GM19025 (cell line): ENCODE measurements around the gene ZNF777.
"Not testable (repeated sequence)": the region's sequence is repeated elsewhere in the genome, so short reads cannot be mapped to it uniquely, and the experiment has no call there.

Source experiments
- ATAC-seq: cut with Tn5 transposase; IDR thresholded peaks from one replicate; pipeline ENCODE4 v1.9.1; 2021; ENCODE audit warnings: mild to moderate bottlenecking, low read depth, moderate library complexity; ENCODE audit not compliant: unreplicated experiment

Gene ZNF777

DNA sequence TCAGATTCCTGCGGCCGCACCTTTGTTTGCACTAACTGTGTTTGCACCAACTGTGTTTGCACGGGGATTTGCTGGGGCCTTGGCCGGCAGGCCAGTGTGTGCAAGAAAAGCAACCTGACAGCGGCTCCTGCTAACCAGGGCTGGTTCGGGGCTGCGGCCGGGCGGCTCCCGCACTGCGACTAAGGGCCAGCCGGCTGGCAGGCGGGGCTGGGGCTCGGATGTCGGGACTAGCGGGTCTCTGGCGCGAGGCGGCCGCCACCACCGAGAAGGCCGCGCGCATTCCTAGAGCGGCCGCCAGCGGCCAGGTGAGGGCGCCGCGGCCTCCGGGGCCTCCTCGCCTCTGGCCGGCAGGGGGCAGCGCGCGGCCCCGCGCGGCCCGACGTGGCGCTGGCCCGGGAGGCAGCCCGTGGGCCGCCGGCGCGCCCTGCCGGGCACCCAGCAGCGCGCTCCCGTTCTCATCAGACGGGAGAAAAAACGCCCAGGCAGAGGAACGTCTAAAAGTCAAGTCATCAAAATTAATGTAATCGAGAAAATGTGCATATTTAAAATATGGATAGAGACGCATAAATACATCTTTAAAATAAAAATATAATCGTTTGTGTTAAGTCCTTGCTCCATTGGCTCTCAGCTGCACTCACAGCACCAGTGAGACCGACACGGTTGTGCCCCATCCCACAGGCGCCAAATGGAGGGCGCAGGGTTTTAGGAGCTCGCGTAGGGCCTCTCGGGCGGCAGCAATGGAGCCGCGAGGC lies 38.5 kb downstream of the ZNF777 start:
- peak; percentile 94 for ATAC-seq

DNA sequence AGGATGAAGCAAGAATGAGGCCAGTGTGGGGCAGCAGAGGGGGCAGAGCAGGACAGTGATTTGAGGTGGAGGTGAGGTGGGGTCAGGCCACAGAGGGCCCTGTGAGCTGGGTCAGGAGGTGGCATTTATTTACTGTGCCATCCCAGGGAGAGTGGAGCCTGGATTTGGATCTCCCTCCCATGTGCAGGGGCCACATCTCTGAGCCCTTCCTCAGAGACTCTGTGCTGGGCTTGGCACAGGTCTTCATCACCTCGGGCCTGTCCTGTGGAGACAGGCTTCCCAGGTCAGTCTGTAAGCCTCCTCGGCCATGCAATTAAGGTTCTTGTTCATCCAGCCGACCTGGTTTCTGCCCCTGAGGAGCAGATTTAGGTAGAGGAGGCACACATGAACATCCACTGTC lies 40.9 kb downstream of the ZNF777 start:
- no peak for ATAC-seq

DNA sequence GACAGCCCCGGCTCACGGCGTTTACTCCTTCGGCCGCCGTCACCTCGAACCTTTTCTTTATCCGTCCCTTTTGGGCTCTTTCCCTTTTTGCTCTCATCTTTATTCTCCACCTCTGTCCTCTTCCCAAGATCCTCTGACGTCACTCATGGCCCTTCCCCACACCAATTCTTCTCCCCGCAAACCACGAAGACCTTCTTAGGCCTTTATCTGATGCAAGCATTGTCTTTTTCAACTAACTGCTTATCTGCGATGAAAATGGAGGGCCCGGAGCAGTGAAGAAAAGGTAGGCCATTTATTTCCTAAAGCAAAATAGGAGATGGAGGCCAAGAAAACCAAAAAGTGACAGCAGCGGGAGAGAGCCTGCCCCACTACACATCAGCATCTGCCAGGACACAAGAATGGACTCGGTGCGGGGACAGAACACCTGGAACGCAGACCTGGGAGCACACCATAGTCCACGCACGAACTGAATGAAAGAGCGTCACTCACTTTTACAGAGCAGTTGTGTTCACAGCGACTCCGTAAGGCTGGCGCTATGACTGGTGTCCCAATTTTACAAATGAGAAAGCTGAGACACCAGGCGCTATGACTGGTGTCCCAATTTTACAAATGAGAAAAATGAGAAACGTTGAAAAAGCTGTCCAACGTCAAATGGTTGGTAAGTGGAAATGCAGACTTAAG lies 45.3 kb downstream of the ZNF777 start:
- no peak for ATAC-seq

DNA sequence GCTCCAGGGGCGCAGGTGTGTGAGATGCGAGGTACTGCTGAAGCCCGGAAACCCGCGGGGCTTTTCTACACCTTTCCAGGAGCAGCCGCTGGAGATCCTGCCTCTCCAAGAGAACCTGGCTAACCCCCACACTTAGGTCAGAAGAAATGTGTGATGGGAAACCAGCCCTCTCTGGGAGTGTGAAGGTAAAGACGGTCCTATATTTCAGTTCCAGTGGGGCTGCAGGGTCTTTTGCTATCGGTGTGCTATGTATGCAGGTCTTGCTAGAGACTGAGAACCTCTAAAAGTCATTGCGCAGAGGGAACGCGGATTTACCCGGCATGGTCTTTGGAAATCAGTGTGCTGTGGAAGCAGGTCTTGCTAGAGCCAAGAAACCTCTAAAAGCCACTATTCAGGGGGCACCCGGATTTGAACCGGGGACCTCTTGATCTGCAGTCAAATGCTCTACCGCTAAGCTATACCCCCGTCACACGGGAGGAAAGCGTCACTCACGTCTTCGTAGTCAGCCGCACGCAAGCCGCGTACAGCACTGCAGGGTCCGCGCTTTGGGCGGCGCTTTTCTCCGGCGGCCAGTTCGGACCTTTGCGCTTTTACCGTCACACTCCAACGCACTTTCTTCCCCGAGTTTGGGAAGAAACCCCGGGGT lies 46.0 kb downstream of the ZNF777 start:
- ATAC-seq: no peak

DNA sequence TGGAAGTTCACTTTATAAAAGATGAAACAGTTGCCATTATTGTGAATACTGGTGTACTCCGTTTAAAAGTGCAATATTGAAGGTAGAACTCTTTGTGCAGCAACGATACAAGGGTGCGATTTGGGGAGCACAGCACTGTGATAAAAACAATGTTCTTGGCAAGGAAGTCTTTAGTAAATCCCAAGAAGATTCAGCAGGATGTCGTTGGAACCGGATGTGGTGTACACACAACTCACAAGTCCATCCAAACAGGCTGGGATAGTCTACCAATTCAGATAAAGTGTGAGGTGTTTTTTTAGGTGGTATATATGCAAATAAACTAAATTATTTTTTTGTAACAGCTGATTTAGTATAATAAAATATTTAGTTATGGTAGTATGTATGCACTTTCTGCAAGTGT lies 46.7 kb downstream of the ZNF777 start:
- ATAC-seq: no peak

DNA sequence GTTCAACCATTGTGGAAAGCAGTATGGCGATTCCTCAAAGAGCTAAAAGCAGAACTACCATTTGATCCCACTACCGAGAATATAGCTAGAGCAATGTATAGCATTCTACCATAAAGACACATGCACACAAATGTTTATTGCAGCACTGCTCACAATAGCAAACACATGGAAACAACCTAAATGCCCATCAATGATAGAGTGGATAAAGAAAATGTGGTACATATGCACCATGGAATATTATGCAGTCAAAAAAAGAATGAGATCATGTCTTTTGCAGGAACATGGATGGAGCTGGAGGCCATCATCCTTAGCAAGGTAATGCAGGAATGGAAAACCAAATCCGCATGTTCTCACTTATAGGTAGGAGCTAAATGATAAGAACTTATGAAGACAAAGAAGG lies 47.8 kb downstream of the ZNF777 start:
- ATAC-seq: not testable (repeated sequence)

DNA sequence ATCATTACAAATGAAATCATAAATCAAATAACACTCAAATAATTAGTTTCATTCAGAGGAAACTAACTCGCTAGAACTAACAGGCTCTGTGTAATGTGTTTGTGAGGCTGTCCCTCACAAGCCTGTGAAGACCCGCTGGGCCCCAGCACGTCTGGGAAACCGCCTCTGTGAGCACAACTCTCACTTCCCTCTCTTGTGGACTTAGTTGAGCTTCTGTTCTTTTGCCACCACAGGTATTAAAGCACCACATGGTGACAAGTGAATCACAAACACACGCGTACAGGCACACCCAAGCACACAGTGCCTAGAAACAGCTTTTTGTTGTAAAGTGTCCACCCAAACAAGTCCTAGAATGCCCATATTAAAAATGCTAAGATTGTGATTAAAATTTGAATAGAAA lies 51.0 kb downstream of the ZNF777 start:
- ATAC-seq: no peak

DNA sequence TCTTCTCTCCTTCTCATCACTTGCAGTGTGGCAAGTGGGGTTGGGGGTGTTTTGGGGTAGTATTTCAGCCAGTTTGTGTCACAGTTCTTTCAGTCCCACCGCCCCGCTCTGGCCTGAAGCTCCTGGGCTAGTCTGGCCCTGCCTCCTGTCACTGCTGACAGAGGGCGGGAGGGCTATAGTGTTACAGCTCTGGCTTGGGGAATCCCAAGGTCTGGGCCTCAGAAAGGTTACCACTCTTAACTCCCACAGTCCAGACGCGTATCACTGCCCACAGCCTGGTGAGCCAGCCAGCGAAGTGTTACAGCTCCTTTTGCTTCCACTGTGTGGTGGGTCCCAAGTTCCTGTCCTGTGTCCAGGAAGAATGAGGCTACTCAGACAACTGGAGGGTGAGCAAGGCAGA lies 56.0 kb downstream of the ZNF777 start:
- no peak for ATAC-seq

DNA sequence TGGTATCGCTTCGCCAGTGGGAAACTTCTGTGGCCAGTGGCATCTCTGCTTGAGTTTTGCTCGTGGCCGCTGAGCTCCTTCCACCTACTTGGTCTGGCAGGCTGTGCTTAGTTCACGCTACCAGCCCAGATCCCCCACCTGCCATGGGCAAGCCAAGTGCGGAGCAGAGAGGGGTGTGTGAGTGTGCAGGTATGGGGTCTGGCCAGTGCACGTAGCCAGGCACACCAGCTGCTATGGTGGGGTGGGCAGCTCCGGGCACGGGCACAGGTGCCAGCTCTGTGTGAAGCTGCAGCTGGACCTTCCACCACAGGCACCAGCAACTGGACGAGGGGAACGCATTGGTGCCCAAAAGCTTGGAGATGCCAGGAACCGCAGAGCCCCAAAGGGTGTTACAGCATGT lies 56.5 kb downstream of the ZNF777 start:
- no peak for ATAC-seq

DNA sequence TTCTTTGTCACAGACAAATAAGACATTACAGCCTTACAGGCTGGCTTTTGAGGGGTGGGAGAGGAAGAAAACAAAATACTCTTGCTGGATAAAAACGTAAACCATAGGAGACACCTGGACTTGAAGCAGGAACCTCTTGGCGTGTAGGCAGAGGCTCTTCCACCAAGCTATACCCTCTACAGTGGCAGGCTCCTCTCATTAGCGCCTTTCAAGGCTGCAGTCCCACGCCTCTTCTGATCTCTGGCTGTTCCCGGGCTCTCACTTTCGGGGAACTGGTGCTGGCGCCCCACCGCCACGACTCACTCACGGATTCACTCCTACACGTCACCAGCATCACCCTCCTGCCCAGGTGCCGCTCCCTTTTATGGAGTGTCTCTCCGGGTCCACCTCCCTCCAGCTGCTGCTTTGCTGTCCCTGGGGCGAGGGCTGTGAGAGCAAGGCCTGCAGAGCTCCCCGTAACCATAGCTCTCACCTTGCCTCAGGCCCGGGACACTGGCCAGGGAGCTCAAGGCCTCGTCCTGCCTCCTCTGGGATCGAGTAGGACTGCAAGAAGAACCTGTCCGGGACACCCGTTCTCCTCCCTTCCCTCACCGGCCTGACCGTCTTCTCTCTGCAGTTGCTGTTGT lies 62.6 kb downstream of the ZNF777 start:
- no peak for ATAC-seq

DNA sequence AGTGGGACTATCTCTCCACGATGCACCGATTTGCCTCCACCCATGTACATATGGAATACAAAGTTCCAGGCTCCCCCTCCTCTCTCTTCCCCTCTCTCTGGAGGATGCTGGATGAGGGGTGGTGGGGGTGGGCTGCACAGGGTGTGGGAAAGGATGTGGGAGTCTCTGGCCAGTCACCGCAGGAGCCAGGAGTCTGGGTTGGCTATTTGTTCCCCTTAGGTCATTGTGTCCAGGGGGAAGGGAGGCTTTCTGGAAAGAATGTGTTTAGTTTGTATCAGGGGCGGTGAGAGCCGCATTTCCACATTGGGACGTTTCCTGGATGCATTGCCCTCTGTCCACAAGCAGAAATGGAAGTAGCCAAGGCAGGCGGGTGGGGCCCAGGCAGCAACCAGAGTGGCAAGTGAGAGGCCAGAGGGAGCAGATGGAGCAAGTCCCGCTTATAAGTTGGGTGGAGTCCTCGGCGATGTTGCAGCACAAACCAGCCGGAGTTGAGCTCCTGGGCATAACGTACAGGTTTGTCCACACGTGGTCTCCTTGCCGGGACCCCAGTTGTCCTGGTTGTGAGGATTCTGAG lies 63.3 kb downstream of the ZNF777 start:
- no peak for ATAC-seq

DNA sequence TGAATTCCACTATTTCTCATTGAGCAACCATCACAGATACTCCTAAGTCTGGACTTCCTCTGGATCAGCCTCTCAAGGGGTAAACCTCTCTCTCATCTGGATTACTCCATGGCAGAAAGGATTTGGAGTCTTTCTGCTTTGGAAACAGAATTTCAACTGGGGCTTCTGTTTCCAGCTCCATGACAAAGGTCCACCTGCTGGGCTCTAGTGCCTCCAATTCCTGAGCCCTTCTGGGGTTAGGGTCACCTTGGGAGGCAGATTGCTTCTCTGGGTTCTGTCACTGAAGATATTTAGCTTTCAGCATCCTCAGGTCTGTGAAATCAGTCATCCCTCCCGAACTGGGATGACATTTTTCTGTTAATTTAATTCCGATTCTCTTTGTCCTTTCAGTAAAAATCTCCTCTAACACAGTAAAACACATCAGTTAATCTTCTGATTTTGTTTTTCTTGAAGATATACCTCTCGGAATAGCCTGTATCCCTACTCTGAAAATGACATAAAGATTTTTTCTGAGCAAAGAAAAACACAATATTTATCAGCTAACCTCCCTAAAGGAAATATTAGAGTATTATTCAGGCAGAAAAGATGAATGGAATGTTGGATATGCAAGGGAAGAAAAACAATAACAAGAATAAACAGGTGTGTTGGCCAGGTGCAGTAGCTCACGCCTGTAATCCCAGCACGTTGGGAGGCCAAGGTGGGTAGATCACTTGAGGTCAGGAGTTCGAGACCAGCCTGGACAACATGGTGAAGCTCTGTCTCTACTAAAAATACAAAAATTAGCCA lies 72.1 kb downstream of the ZNF777 start:
- ATAC-seq: not testable (repeated sequence)

DNA sequence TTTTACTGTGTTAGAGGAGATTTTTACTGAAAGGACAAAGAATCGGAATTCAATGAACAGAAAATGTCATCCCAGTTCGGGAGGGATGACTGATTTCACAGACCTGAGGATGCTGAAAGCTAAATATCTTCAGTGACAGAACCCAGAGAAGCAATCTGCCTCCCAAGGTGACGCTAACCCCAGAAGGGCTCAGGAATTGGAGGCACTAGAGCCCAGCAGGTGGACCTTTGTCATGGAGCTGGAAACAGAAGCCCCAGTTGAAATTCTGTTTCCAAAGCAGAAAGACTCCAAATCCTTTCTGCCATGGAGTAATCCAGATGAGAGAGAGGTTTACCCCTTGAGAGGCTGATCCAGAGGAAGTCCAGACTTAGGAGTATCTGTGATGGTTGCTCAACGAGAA lies 74.3 kb downstream of the ZNF777 start:
- not testable (repeated sequence) for ATAC-seq

DNA sequence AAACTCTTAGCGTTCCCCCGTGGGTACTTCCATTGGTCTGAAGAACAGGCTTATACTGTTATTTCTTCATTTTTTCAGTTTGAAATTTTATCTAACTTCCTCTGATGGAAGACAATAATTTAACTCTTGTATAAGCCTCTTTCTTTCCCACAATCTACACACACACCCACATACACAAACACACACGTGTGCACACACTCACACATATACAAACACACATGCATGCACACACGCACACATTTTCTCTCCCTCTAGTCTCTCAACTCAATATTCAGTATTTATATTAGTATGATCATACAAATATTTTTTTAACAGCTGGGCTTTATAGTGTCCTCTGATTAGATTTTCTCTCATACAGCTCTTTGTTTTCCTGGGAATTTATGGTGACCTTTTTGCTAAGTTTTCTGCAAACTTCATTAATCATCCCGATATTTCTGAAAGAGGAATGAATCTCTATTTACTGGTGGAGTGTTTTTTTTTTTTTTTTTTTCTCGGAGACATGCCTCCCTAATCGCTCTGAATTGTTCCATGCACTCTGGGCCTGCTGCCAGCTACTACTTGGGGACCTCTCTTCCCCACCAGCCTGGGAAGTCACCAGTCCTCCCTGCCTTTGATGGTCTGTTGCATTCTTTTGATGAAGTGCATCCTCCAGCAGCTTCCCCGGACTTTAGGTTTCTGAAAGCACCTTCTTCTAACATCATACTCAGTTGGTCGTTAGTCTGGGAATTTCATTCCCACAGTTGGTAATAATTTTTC lies 75.5 kb downstream of the ZNF777 start:
- no peak for ATAC-seq
